H1 (cell line): ENCODE data around the gene NAV3. TPM values are rescaled to one million over a fixed set of nuclear protein-coding genes. Genes with fewer than 3 reads are reported as not detected.

Experiments
- CTCF ChIA-PET: fragments of 300-600 bp; sonication (Branson Sonifier 250); formaldehyde crosslinking; loops from one replicate; lab custom pipeline; 2021; ENCODE audit not compliant: partially characterized antibody; lab: Charles Lee
- POLR2A ChIA-PET: fragments of 300-600 bp; sonication (Branson Sonifier 250); formaldehyde crosslinking; loops from one replicate; lab custom pipeline; 2021; ENCODE audit warnings: inconsistent platforms; ENCODE audit not compliant: partially characterized antibody; lab: Charles Lee
- DNase-seq, 2 experiments: peaks; one replicate each; pipeline versions ENCODE4 v3.0.0 to v3.0.0-alpha.2; 2010 to 2022; ENCODE audit warnings: low spot score in 2 of 2, low read depth in 1 of 2, mixed read lengths in 1 of 2
- FAIRE-seq: peaks from 2 replicates; lab custom pipeline; 2011; peaks lifted over from hg19 to GRCh38; lab: Jason Lieb, UNC
- H2AFZ ChIP-seq: 2 replicates; pipeline ENCODE4 v1.8.1; 2012; ENCODE audit warnings: low read length, inconsistent platforms
- H2AK5ac ChIP-seq: 2 replicates; pipeline ENCODE4 v1.6.1; 2013; ENCODE audit warnings: low read depth, low read length
- H2BK120ac ChIP-seq: replicated peaks from 2 replicates; pipeline ENCODE3; 2013; ENCODE audit warnings: low read depth, low read length, inconsistent platforms
- H2BK12ac ChIP-seq: 2 replicates; pipeline ENCODE4 v1.6.1; 2013; ENCODE audit warnings: low read depth, low read length
- H2BK15ac ChIP-seq: 2 replicates; pipeline ENCODE4 v1.6.1; 2013; ENCODE audit warnings: low read length
- H2BK20ac ChIP-seq: 2 replicates; pipeline ENCODE4 v1.6.1; 2013; ENCODE audit warnings: low read length
- H2BK5ac ChIP-seq: 2 replicates; pipeline ENCODE4 v1.6.1; 2013; ENCODE audit warnings: low read depth, low read length
- H3K14ac ChIP-seq: 2 replicates; pipeline ENCODE4 v1.6.1; 2013; ENCODE audit warnings: inconsistent platforms; ENCODE audit not compliant: insufficient read length
- H3K18ac ChIP-seq: 2 replicates; pipeline ENCODE4 v1.6.1; 2013; ENCODE audit warnings: low read length; ENCODE audit errors: extremely low read depth
- H3K23ac ChIP-seq: 2 replicates; pipeline ENCODE4 v1.6.1; 2013; ENCODE audit warnings: inconsistent platforms; ENCODE audit not compliant: insufficient read length
- H3K23me2 ChIP-seq: 2 replicates; pipeline ENCODE4 v1.6.1; 2013; ENCODE audit warnings: low read depth, low read length
- H3K27ac ChIP-seq: 2 replicates; pipeline ENCODE4 v1.6.1; 2011; ENCODE audit warnings: low read depth, low read length, inconsistent platforms
- H3K27me3 ChIP-seq, 4 experiments: replicated peaks in 1 of 4; 1 replicate in 1 of 4; 2 replicates in 3 of 4; pipeline versions ENCODE4 v1.6.1 to v1.8.1; 2011 to 2013; ENCODE audit warnings: low read length in 3 of 4, mild to moderate bottlenecking in 3 of 4, inconsistent platforms in 2 of 4, mixed read lengths in 2 of 4, moderate library complexity in 1 of 4; ENCODE audit not compliant: control insufficient read depth in 3 of 4, insufficient read depth in 3 of 4; ENCODE audit errors: extremely low read depth in 1 of 4
- H3K36me3 ChIP-seq, 4 experiments: 2 replicates each; pipeline versions ENCODE4 v1.6.1 to v1.8.1; 2011 to 2013; ENCODE audit warnings: mild to moderate bottlenecking in 4 of 4, low read length in 3 of 4, moderate library complexity in 2 of 4, control low read depth in 1 of 4, inconsistent platforms in 1 of 4; ENCODE audit not compliant: insufficient read depth in 4 of 4, control insufficient read depth in 2 of 4
- H3K4ac ChIP-seq: replicated peaks from 2 replicates; pipeline ENCODE3; 2013; ENCODE audit warnings: low read length, low read depth, mixed read lengths, inconsistent platforms; ENCODE audit not compliant: insufficient read length
- H3K4me1 ChIP-seq, 4 experiments: replicated peaks in 1 of 4; 1 replicate in 1 of 4; 2 replicates in 3 of 4; pipeline versions ENCODE4 v1.6.1 to v1.8.1; 2011 to 2013; ENCODE audit warnings: low read length in 3 of 4, inconsistent platforms in 2 of 4, mixed read lengths in 1 of 4; ENCODE audit not compliant: insufficient read depth in 4 of 4, control insufficient read depth in 3 of 4
- H3K4me2 ChIP-seq, 2 experiments: 2 replicates each; pipeline versions ENCODE4 v1.6.1 to v1.8.1; 2011 to 2013; ENCODE audit warnings: low read depth in 2 of 2, low read length in 2 of 2, control low read depth in 1 of 2, inconsistent platforms in 1 of 2, mild to moderate bottlenecking in 1 of 2; ENCODE audit not compliant: insufficient read depth in 1 of 2
- H3K4me3 ChIP-seq, 4 experiments: fragments of 200-600, 300-600 bp in 1 of 4; sonication (generic), shearing (Covaris generic), sonication (Bioruptor Twin) in 1 of 4; 2 replicates each; pipeline versions ENCODE4 v1.5.1 to v1.8.1; 2011 to 2016; ENCODE audit warnings: low read length in 4 of 4, low read depth in 3 of 4, control low read depth in 2 of 4, inconsistent platforms in 2 of 4, mild to moderate bottlenecking in 2 of 4, mixed read lengths in 1 of 4, moderate library complexity in 1 of 4; ENCODE audit not compliant: insufficient read depth in 2 of 4; ENCODE audit errors: extremely low read depth in 1 of 4
- H3K56ac ChIP-seq: replicated peaks from 2 replicates; pipeline ENCODE3; 2013; ENCODE audit warnings: low read depth, mild to moderate bottlenecking, mixed read lengths, low read length, inconsistent platforms; ENCODE audit not compliant: insufficient read length
- H3K79me1 ChIP-seq: 2 replicates; pipeline ENCODE4 v1.6.1; 2013; ENCODE audit warnings: low read depth, low read length, control low read depth
- H3K79me2 ChIP-seq, 2 experiments: 2 replicates each; pipeline versions ENCODE4 v1.6.1 to v1.8.1; 2012 to 2013; ENCODE audit warnings: low read length in 2 of 2, mild to moderate bottlenecking in 2 of 2, inconsistent platforms in 1 of 2; ENCODE audit not compliant: insufficient read depth in 2 of 2, control insufficient read depth in 1 of 2
- H3K9ac ChIP-seq, 4 experiments: replicated peaks in 1 of 4; 1 replicate in 1 of 4; 2 replicates in 3 of 4; pipeline versions ENCODE4 v1.6.1 to v1.8.1; 2011 to 2013; ENCODE audit warnings: low read depth in 3 of 4, low read length in 3 of 4, control low read depth in 2 of 4, mild to moderate bottlenecking in 2 of 4, moderate library complexity in 2 of 4, inconsistent platforms in 1 of 4; ENCODE audit errors: extremely low read depth in 1 of 4
- H3K9me3 ChIP-seq, 2 experiments: 2 replicates each; pipeline versions ENCODE4 v1.6.1 to v1.8.1; 2012 to 2013; ENCODE audit warnings: mild to moderate bottlenecking in 2 of 2, moderate library complexity in 2 of 2, control low read depth in 1 of 2, inconsistent platforms in 1 of 2, low read depth in 1 of 2, low read length in 1 of 2, mixed read lengths in 1 of 2; ENCODE audit not compliant: insufficient read depth in 2 of 2
- H4K20me1 ChIP-seq, 2 experiments: replicated peaks in 1 of 2; 2 replicates each; pipeline versions ENCODE3 to v1.8.1; 2011 to 2013; ENCODE audit warnings: inconsistent platforms in 2 of 2, low read length in 2 of 2, mild to moderate bottlenecking in 1 of 2; ENCODE audit not compliant: insufficient read depth in 2 of 2, control insufficient read depth in 1 of 2
- H4K5ac ChIP-seq: 2 replicates; pipeline ENCODE4 v1.6.1; 2013; ENCODE audit warnings: low read length, low read depth, mixed read lengths, inconsistent platforms; ENCODE audit not compliant: insufficient read length
- H4K8ac ChIP-seq: 2 replicates; pipeline ENCODE4 v1.8.0; 2013; ENCODE audit warnings: mild to moderate bottlenecking, moderate library complexity, low read length, inconsistent platforms; ENCODE audit not compliant: insufficient read depth; ENCODE audit errors: extremely low read depth
- H4K91ac ChIP-seq: replicated peaks from 2 replicates; pipeline ENCODE3; 2013; ENCODE audit warnings: low read length, mixed read lengths, inconsistent platforms; ENCODE audit not compliant: insufficient read length
- CBX8 ChIP-seq: fragments of 300-800, 300-1000 bp; sonication (generic); IDR thresholded peaks from 2 replicates; pipeline ENCODE4 v1.7.1; 2016; ENCODE audit warnings: low read depth, low read length, borderline replicate concordance
- EP300 ChIP-seq, 2 experiments: IDR thresholded peaks; 1 replicate in 1 of 2; 2 replicates in 1 of 2; pipeline ENCODE4 v1.6.1; 2011 to 2012; ENCODE audit warnings: low read depth in 2 of 2, low read length in 2 of 2, mild to moderate bottlenecking in 2 of 2, borderline replicate concordance in 1 of 2, inconsistent platforms in 1 of 2, moderate library complexity in 1 of 2
- MAFK ChIP-seq: IDR thresholded peaks from 2 replicates; pipeline ENCODE4 v1.6.1; 2012; ENCODE audit warnings: low read depth, mild to moderate bottlenecking, improper control_type of control experiment, low read length
- RAD21 ChIP-seq, 2 experiments: IDR thresholded peaks in 1 of 2; conservative IDR thresholded peaks in 1 of 2; 2 replicates each; pipeline ENCODE4 v1.6.1; 2011; ENCODE audit warnings: low read depth in 2 of 2, low read length in 2 of 2, improper control_type of control experiment in 1 of 2, inconsistent platforms in 1 of 2, mild to moderate bottlenecking in 1 of 2, moderate library complexity in 1 of 2
- RBBP5 ChIP-seq: IDR thresholded peaks from 2 replicates; pipeline ENCODE4 v1.7.1; 2012; ENCODE audit warnings: low read depth, mild to moderate bottlenecking, inconsistent platforms, low read length, moderate library complexity, borderline replicate concordance
- SIRT6 ChIP-seq: IDR thresholded peaks from one replicate; pipeline ENCODE4 v1.7.1; 2012; ENCODE audit warnings: low read length, inconsistent platforms
- SP2 ChIP-seq: IDR thresholded peaks from 2 replicates; pipeline ENCODE4 v1.6.1; 2012; ENCODE audit warnings: mild to moderate bottlenecking, low read length, inconsistent platforms
- TCF12 ChIP-seq: IDR thresholded peaks from 2 replicates; pipeline ENCODE4 v1.6.1; 2011; ENCODE audit warnings: low read depth, mild to moderate bottlenecking, low read length
- WGBS, 2 experiments: shearing (Covaris generic) in 1 of 2; methylation state at CpG; one replicate each; pipeline versions ENCODE4 v1.1.6 to v1.1.7; 2013 to 2015; ENCODE audit warnings: low lambda C conversion rate in 2 of 2, mixed read lengths in 2 of 2, inconsistent platforms in 1 of 2, low coverage in 1 of 2, missing lambda C conversion rate in 1 of 2; ENCODE audit not compliant: insufficient replicate concordance in 2 of 2, insufficient coverage in 1 of 2, insufficient read length in 1 of 2; ENCODE audit errors: extremely low coverage in 1 of 2, missing lambda C conversion rate in 1 of 2; 5-methylcytosine and 5-hydroxymethylcytosine counted together
- polyA plus RNA-seq, 7 experiments: library from polyadenylated mRNA; depleted of rRNA in 3 of 7; stranded (reverse) in 5 of 7; unstranded in 2 of 7; fragments of >200 nt in 5 of 7; fragments of 200-250 nt in 2 of 7; gene quantifications; 1 replicate in 5 of 7; 2 replicates in 1 of 7; 4 replicates in 1 of 7; pipeline versions ENCODE4 v1.2.1 to v1.2.3, GENCODE V29; 2011 to 2013; ENCODE audit warnings: missing spikeins in 2 of 7, mixed read lengths in 2 of 7
- total RNA-seq: library from RNA; stranded (reverse); fragmentation: NEBNext Ultra II Directional; extraction: Animal tissue kit (Norgen Biotek cat#: 25700); gene quantifications from 2 replicates; pipeline ENCODE4 v1.2.1, GENCODE V29; 2021

The NAV3 gene
- total and polyA plus RNA-seq, 2 of the 8 experiments (the other 6 are each of a cell fraction or from before 2014, with no cell fraction given), result 0.47 to 5.0 TPM

GRCh38 chr12:77947746-77948145 lies 117.1 kb downstream of the NAV3 start:
- H3K23me2 ChIP-seq, result no peaks in the 10 kb centered on the region
- no peaks in the 10 kb centered on the region for H3K9me3 ChIP-seq
- FAIRE-seq, result no peak
- no peak overlapping the region for H2BK120ac ChIP-seq
- H3K4me3 ChIP-seq, result no peak overlapping the region
- H2BK20ac ChIP-seq, result no peak overlapping the region
- H3K18ac ChIP-seq, result no peak overlapping the region
- H3K4me1 ChIP-seq, result 0 out of 7 replicates have a peak, but pooled peaks cover 0 to 2% (median 0%) of the 10 kb centered on the region in 4 experiments
- H3K14ac ChIP-seq, result no peak overlapping the region
- DNase-seq, result no peak
- ChIA-PET POLR2A (no interaction called here), CTCF (interaction anchor here (1.7 kb wide), 1 partner anchor 22 kb away, joined by 5 read pairs; no protein-coding TSS in a partner anchor)
- no peaks in the 10 kb centered on the region for H3K36me3 ChIP-seq
- H4K8ac ChIP-seq, result no peak overlapping the region
- no peak overlapping the region for H4K5ac ChIP-seq
- no peak overlapping the region for H3K4me2 ChIP-seq
- no peak overlapping the region for H4K91ac ChIP-seq
- no peak overlapping the region for H3K56ac ChIP-seq
- TF ChIP-seq RAD21 (IDR thresholded peaks at IDR 0.05 in 1 of 2, conservative IDR thresholded peaks at IDR 0.05 in 1 of 2; ENCODE audit: low read depth in 2 of 2, low read length in 2 of 2) (no peak), SIRT6 (no peak), EP300 (IDR thresholded peaks at IDR 0.05; ENCODE audit: borderline replicate concordance in 1 of 2, low read depth in 2 of 2, low read length in 2 of 2) (no peak), RBBP5 (no peak), MAFK (no peak), CBX8 (no peak), TCF12 (no peak), SP2 (no peak)
- H2BK5ac ChIP-seq, result no peak overlapping the region
- no peaks in the 10 kb centered on the region for H4K20me1 ChIP-seq
- no peak overlapping the region for H2BK12ac ChIP-seq
- H3K27me3 ChIP-seq, result no peaks in the 10 kb centered on the region
- no peak overlapping the region for H3K9ac ChIP-seq
- no peak overlapping the region for H2BK15ac ChIP-seq
- H2AK5ac ChIP-seq, result no peak overlapping the region
- 89% methylated on average over 1 of the region's 1 CpG; no CpG with 5 or more reads in 1 of the 2 experiments for WGBS, 2 experiments
- H3K23ac ChIP-seq, result no peak overlapping the region
- H3K79me1 ChIP-seq, result no peaks in the 10 kb centered on the region
- no peak overlapping the region for H3K27ac ChIP-seq
- H2AFZ ChIP-seq, result no peak overlapping the region
- no peak overlapping the region for H3K4ac ChIP-seq
- no peaks in the 10 kb centered on the region for H3K79me2 ChIP-seq
